Epithelial cell of proximal tubule (primary cell): ENCODE data around the gene TXNDC11. TPM values are rescaled to one million over a fixed set of nuclear protein-coding genes. Genes with fewer than 3 reads are reported as not detected.

Experiments
- DNase-seq: peaks from one replicate; pipeline ENCODE4 v3.0.0-alpha.2; 2011; ENCODE audit warnings: low read depth
- H3K4me3 ChIP-seq: 2 replicates; pipeline ENCODE4 v1.5.1; 2011; ENCODE audit warnings: low read depth, mild to moderate bottlenecking, low read length
- total RNA-seq: library from RNA; depleted of rRNA; stranded (reverse); fragments of >200 nt; gene quantifications from 2 replicates; pipeline ENCODE4 v1.2.3, GENCODE V29; 2015
- TF ChIP-seq, protein P1 (sequence below): conservative IDR thresholded peaks from 2 replicates; pipeline ENCODE4 v1.5.1; 2012; ENCODE audit warnings: low read depth, mild to moderate bottlenecking, low read length

TXNDC11 gene
- total RNA-seq, 1 donor from 2014 or later: 20.2 TPM

- peak; percentile 62 for DNase-seq
- H3K4me3 ChIP-seq: peak overlapping the region; percentile 19
Measured at GRCh38 chr16:11783319-11784037, 40.8 kb upstream of the TXNDC11 start.

GRCh38 chr16:11781773-11782172 lies 39.1 kb upstream of the TXNDC11 start:
- H3K4me3 ChIP-seq: no peak overlapping the region
- TF ChIP-seq, protein P1, sequence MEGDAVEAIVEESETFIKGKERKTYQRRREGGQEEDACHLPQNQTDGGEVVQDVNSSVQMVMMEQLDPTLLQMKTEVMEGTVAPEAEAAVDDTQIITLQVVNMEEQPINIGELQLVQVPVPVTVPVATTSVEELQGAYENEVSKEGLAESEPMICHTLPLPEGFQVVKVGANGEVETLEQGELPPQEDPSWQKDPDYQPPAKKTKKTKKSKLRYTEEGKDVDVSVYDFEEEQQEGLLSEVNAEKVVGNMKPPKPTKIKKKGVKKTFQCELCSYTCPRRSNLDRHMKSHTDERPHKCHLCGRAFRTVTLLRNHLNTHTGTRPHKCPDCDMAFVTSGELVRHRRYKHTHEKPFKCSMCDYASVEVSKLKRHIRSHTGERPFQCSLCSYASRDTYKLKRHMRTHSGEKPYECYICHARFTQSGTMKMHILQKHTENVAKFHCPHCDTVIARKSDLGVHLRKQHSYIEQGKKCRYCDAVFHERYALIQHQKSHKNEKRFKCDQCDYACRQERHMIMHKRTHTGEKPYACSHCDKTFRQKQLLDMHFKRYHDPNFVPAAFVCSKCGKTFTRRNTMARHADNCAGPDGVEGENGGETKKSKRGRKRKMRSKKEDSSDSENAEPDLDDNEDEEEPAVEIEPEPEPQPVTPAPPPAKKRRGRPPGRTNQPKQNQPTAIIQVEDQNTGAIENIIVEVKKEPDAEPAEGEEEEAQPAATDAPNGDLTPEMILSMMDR: no peak
- DNase-seq: no peak

More at GRCh38 chr16:11783319-11784037, 40.8 kb upstream of the TXNDC11 start:
- TF ChIP-seq, protein P1: no peak

- DNase-seq: no peak
- TF ChIP-seq, protein P1: no peak
- no peak overlapping the region for H3K4me3 ChIP-seq
Measured at GRCh38 chr16:11780991-11781680, 38.5 kb upstream of the TXNDC11 start.

- no peak overlapping the region for H3K4me3 ChIP-seq
- TF ChIP-seq, protein P1: no peak
- DNase-seq: no peak
Measured at GRCh38 chr16:11779074-11779473, 36.4 kb upstream of the TXNDC11 start.

DNA sequence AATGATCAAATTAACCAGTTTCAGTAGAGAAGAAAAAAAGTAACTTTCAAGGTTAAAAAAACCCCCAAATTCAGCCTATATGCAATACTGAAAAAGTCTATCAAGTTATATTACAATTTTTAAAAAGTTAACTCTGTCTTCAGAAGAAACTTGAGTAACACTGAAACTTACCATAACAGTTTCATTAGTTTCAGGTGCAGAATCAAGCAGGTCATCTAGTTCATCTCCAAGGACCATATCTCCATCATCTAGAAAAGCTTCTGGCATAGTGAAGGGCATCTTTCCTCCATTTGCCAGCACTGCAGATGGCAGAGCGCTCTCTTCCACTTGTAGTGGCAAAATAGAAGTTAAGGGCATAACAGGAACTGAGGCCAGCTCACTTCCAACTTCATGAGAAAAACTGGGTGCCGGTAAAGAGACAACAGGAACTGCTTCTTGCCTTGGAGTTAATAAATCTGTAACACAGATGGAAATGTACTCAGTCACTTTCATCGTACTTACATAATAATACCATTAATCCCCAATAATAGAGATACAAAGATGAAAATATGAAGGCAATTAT lies 31.5 kb upstream of the TXNDC11 start:
- DNase-seq: no peak
- TF ChIP-seq, protein P1: no peak
- no peak overlapping the region for H3K4me3 ChIP-seq

DNA sequence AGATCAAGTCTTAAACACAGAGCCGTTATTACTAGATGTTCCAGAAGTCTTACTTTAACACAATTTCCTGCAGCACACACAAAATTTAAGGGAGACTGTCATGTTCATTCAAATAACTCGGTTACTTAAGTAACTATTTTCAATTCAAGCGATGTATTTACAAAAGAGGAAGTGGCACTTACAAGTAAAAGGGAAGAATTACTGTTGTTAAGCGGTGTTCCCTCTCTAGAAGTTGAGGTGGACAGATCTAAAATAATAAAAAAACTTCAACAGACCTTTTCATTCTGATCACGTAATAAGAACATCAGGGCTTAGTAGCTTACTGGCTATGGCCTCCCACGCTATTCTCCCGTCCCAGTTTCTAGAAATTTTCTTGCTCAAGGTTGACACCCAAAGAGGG lies 26.2 kb upstream of the TXNDC11 start:
- H3K4me3 ChIP-seq: no peak overlapping the region
- TF ChIP-seq, protein P1: no peak
- no peak for DNase-seq
